Activated gamma-delta T cell treated with anti-CD3 and anti-CD28 coated beads, Interleukin-2, amount 50 U/mL, for 16 hours (primary cell): ENCODE measurements around the gene SPAG9.

Source experiments
- DNase-seq: peaks from one replicate; pipeline ENCODE4 v3.0.0-alpha.2; 2020; ENCODE audit warnings: low read depth

Gene SPAG9

GRCh38 chr17:50986989-50987660, 133.5 kb downstream of the SPAG9 start:
- no peak for DNase-seq

- no peak for DNase-seq
Measured at GRCh38 chr17:50981279-50981678, 139.4 kb downstream of the SPAG9 start.

GRCh38 chr17:50979524-50979927, 141.1 kb downstream of the SPAG9 start:
- DNase-seq, result no peak

- no peak for DNase-seq
Measured at GRCh38 chr17:50977487-50978159, 143.0 kb downstream of the SPAG9 start.

- no peak for DNase-seq
Measured at GRCh38 chr17:50976951-50977472, 143.7 kb downstream of the SPAG9 start.

GRCh38 chr17:50973557-50974494, 146.8 kb downstream of the SPAG9 start:
- no peak for DNase-seq

GRCh38 chr17:50972577-50972976, 148.1 kb downstream of the SPAG9 start:
- DNase-seq, result no peak

GRCh38 chr17:50967795-50968194, 152.9 kb downstream of the SPAG9 start:
- no peak for DNase-seq

GRCh38 chr17:50966163-50966666, 154.5 kb downstream of the SPAG9 start:
- DNase-seq, result no peak

- no peak for DNase-seq
Measured at GRCh38 chr17:50963139-50963538, 157.5 kb downstream of the SPAG9 start.

GRCh38 chr17:50961282-50962220, 159.1 kb downstream of the SPAG9 start:
- no peak for DNase-seq

GRCh38 chr17:50959341-50959740, 161.3 kb downstream of the SPAG9 start:
- DNase-seq, result no peak

- DNase-seq, result no peak
Measured at GRCh38 chr17:50957600-50958575, 162.8 kb downstream of the SPAG9 start.

GRCh38 chr17:50956750-50957523, 163.7 kb downstream of the SPAG9 start:
- peak; percentile 43 for DNase-seq

- DNase-seq, result no peak
Measured at GRCh38 chr17:50956409-50956749, 164.3 kb downstream of the SPAG9 start.

GRCh38 chr17:50955667-50956120, 165.0 kb downstream of the SPAG9 start:
- DNase-seq, result no peak

GRCh38 chr17:50955160-50955559, 165.5 kb downstream of the SPAG9 start:
- no peak for DNase-seq

- DNase-seq, result no peak
Measured at GRCh38 chr17:50954641-50955121, 166.0 kb downstream of the SPAG9 start.
